HEK293T (cell line): ENCODE results near the gene DNASE1L2.
"Not testable (repeated sequence)": the region's sequence is repeated elsewhere in the genome, so short reads cannot be mapped to it uniquely, and the experiment has no call there.

Source experiments
- ARNT ChIP-seq: fragments of 450-650 bp; IDR thresholded peaks from 2 replicates; pipeline ENCODE4 v1.6.1; 2017; ENCODE audit warnings: mild to moderate bottlenecking
- BHLHE40 ChIP-seq: fragments of 450-650 bp; IDR thresholded peaks from 2 replicates; pipeline ENCODE4 v1.6.1; 2016; ENCODE audit warnings: mild to moderate bottlenecking, moderate library complexity, borderline replicate concordance
- ELF4 ChIP-seq: fragments of 450-650 bp; IDR thresholded peaks from 2 replicates; pipeline ENCODE4 v1.6.1; 2017; ENCODE audit warnings: antibody characterized with exemption
- FOXA1 ChIP-seq: fragments of 450-650 bp; IDR thresholded peaks from 2 replicates; pipeline ENCODE4 v1.6.1; 2016; ENCODE audit warnings: mild to moderate bottlenecking
- FOXK2 ChIP-seq: fragments of 450-650 bp; IDR thresholded peaks from 2 replicates; pipeline ENCODE4 v1.6.1; 2016; ENCODE audit warnings: mild to moderate bottlenecking
- NFRKB ChIP-seq: fragments of 450-650 bp; IDR thresholded peaks from 2 replicates; pipeline ENCODE4 v1.6.1; 2016; ENCODE audit warnings: mild to moderate bottlenecking, moderate library complexity
- SP1 ChIP-seq: fragments of 450-650 bp; IDR thresholded peaks from 2 replicates; pipeline ENCODE4 v1.6.1; 2017
- SUZ12 ChIP-seq: fragments of 450-650 bp; IDR thresholded peaks from 2 replicates; pipeline ENCODE4 v1.6.1; 2016; ENCODE audit warnings: mild to moderate bottlenecking
- TARDBP ChIP-seq: fragments of 450-650 bp; IDR thresholded peaks from 2 replicates; pipeline ENCODE4 v1.6.1; 2016
- ZNF384 ChIP-seq: fragments of 450-650 bp; IDR thresholded peaks from 2 replicates; pipeline ENCODE4 v1.6.1; 2016

DNA sequence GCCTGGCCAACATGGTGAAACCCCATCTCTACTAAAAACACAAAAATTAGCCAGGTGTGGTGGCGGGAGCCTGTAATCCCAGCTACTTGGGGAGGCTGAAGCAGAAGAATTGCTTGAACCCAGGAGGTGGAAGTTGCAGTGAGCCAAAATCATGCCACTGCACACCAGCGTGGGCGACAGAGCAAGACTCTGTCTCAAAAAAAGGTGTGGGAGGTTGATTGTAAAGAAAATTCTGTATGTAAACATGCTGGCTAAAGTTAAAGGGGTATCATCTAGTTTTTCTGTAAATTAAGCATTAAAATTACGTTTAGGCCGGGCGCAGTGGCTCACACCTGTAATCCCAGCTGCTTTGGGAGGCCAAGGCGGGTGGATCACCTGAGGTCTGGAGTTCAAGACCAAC lies 22.3 kb downstream of the DNASE1L2 start:
- not testable (repeated sequence) for TF ChIP-seq TARDBP, SP1, ZNF384, BHLHE40, SUZ12, FOXK2, NFRKB, FOXA1, ARNT, ELF4
